ENCODE data around the gene PLXNB2.

The PLXNB2 gene

GRCh38 chr22:50299785-50300619, 7.4 kb downstream of the PLXNB2 start:
- H3F3A ChIP-seq (ENCODE audit: insufficient read depth, low read length) = no peaks in the 10 kb centered on the region
- no peak overlapping the region for H3K9ac ChIP-seq (ENCODE audit: low read length)
- H3K27ac ChIP-seq (ENCODE audit: low read length) = no peak overlapping the region
- no peak for DNase-seq
- no peaks in the 10 kb centered on the region for H3K9me2 ChIP-seq (replicated peaks; ENCODE audit: insufficient read depth, low read length)
- H3K4me3 ChIP-seq (ENCODE audit: low read length) = no peak overlapping the region
- H2AFZ ChIP-seq (ENCODE audit: low read length) = no peak overlapping the region
- no peaks in the 10 kb centered on the region for H3K4me1 ChIP-seq (ENCODE audit: low read length)
- no peak overlapping the region for H3K4me2 ChIP-seq (ENCODE audit: low read depth, low read length)
- no peaks in the 10 kb centered on the region for H3K36me3 ChIP-seq (replicated peaks; ENCODE audit: insufficient read depth, low read length)
- no peaks in the 10 kb centered on the region for H4K20me1 ChIP-seq (ENCODE audit: insufficient read depth, low read length)
- H3K9me3 ChIP-seq (replicated peaks; ENCODE audit: insufficient read depth, low read length) = no peaks in the 10 kb centered on the region
- peaks cover 22% of the 10 kb centered on the region for H3K79me2 ChIP-seq (ENCODE audit: low read length)
- no peaks in the 10 kb centered on the region for H3K27me3 ChIP-seq (replicated peaks; ENCODE audit: insufficient read depth, low read length)
- TF ChIP-seq EZH2phosphoT487 (IDR thresholded peaks at IDR 0.05; ENCODE audit: low read length) (no peak), EZH2 (optimal IDR thresholded peaks at IDR 0.05; ENCODE audit: low read depth, low read length) (no peak), CTCF (IDR thresholded peaks at IDR 0.05; ENCODE audit: low read length) (no peak)

GRCh38 chr22:50298937-50299784, 8.3 kb downstream of the PLXNB2 start:
- H3K9ac ChIP-seq (ENCODE audit: low read length) = no peak overlapping the region
- H3K27ac ChIP-seq (ENCODE audit: low read length) = no peak overlapping the region
- no peaks in the 10 kb centered on the region for H3F3A ChIP-seq (ENCODE audit: insufficient read depth, low read length)
- no peak overlapping the region for H3K4me3 ChIP-seq (ENCODE audit: low read length)
- DNase-seq = no peak
- no peaks in the 10 kb centered on the region for H3K36me3 ChIP-seq (replicated peaks; ENCODE audit: insufficient read depth, low read length)
- no peaks in the 10 kb centered on the region for H4K20me1 ChIP-seq (ENCODE audit: insufficient read depth, low read length)
- TF ChIP-seq EZH2 (optimal IDR thresholded peaks at IDR 0.05; ENCODE audit: low read depth, low read length) (no peak), EZH2phosphoT487 (IDR thresholded peaks at IDR 0.05; ENCODE audit: low read length) (no peak), CTCF (IDR thresholded peaks at IDR 0.05; ENCODE audit: low read length) (no peak)
- no peaks in the 10 kb centered on the region for H3K9me3 ChIP-seq (replicated peaks; ENCODE audit: insufficient read depth, low read length)
- no peaks in the 10 kb centered on the region for H3K9me2 ChIP-seq (replicated peaks; ENCODE audit: insufficient read depth, low read length)
- no peaks in the 10 kb centered on the region for H3K4me1 ChIP-seq (ENCODE audit: low read length)
- no peaks in the 10 kb centered on the region for H3K27me3 ChIP-seq (replicated peaks; ENCODE audit: insufficient read depth, low read length)
- no peak overlapping the region for H2AFZ ChIP-seq (ENCODE audit: low read length)
- H3K4me2 ChIP-seq (ENCODE audit: low read depth, low read length) = no peak overlapping the region
- H3K79me2 ChIP-seq (ENCODE audit: low read length) = peaks cover 17% of the 10 kb centered on the region

GRCh38 chr22:50298266-50298637, 9.2 kb downstream of the PLXNB2 start:
- TF ChIP-seq CTCF (IDR thresholded peaks at IDR 0.05; ENCODE audit: low read length) = no peak
- no peak for TF ChIP-seq EZH2 (optimal IDR thresholded peaks at IDR 0.05; ENCODE audit: low read depth, low read length)
- no peak for TF ChIP-seq EZH2phosphoT487 (IDR thresholded peaks at IDR 0.05; ENCODE audit: low read length)
- H3K79me2 ChIP-seq (ENCODE audit: low read length) = peaks cover 14% of the 10 kb centered on the region; the same call in 1 of the 2 replicates
- H3K4me1 ChIP-seq (ENCODE audit: low read length) = no peaks in the 10 kb centered on the region
- no peak overlapping the region for H3K4me3 ChIP-seq (ENCODE audit: low read length)
- no peak overlapping the region for H3K9ac ChIP-seq (ENCODE audit: low read length)
- no peak overlapping the region for H3K4me2 ChIP-seq (ENCODE audit: low read depth, low read length)
- no peaks in the 10 kb centered on the region for H4K20me1 ChIP-seq (ENCODE audit: insufficient read depth, low read length)
- DNase-seq = no peak
- H3K27ac ChIP-seq (ENCODE audit: low read length) = no peak overlapping the region
- no peak overlapping the region for H2AFZ ChIP-seq (ENCODE audit: low read length)
- H3K9me2 ChIP-seq (replicated peaks; ENCODE audit: insufficient read depth, low read length) = no peaks in the 10 kb centered on the region
- H3F3A ChIP-seq (ENCODE audit: insufficient read depth, low read length) = no peaks in the 10 kb centered on the region
- H3K27me3 ChIP-seq (replicated peaks; ENCODE audit: insufficient read depth, low read length) = no peaks in the 10 kb centered on the region
- no peaks in the 10 kb centered on the region for H3K9me3 ChIP-seq (replicated peaks; ENCODE audit: insufficient read depth, low read length)
- no peaks in the 10 kb centered on the region for H3K36me3 ChIP-seq (replicated peaks; ENCODE audit: insufficient read depth, low read length)
